Endothelial cell (in vitro differentiated cells): ENCODE results near the gene RBM33. TPM values are rescaled to one million over a fixed set of nuclear protein-coding genes. Genes with fewer than 3 reads are reported as not detected.

Experiments
- DNase-seq: peaks from one replicate; pipeline ENCODE4 v3.0.0; 2021; ENCODE audit warnings: low spot score
- H3K27ac Mint-ChIP-seq: one replicate; pipeline ENCODE4 v1.8.0; 2021; ENCODE audit warnings: mixed read lengths, inconsistent platforms; ENCODE audit not compliant: unreplicated experiment
- H3K27me3 Mint-ChIP-seq: one replicate; pipeline ENCODE4 v1.8.0; 2021; ENCODE audit warnings: mild to moderate bottlenecking, moderate library complexity, mixed read lengths, inconsistent platforms; ENCODE audit not compliant: unreplicated experiment
- H3K36me3 Mint-ChIP-seq: one replicate; pipeline ENCODE4 v1.8.0; 2021; ENCODE audit warnings: mild to moderate bottlenecking, low read depth, mixed read lengths, inconsistent platforms; ENCODE audit not compliant: unreplicated experiment
- H3K4me1 Mint-ChIP-seq: one replicate; pipeline ENCODE4 v1.8.0; 2021; ENCODE audit warnings: mild to moderate bottlenecking, mixed read lengths, inconsistent platforms; ENCODE audit not compliant: unreplicated experiment
- H3K4me3 Mint-ChIP-seq: one replicate; pipeline ENCODE4 v1.8.0; 2021; ENCODE audit warnings: mild to moderate bottlenecking, mixed read lengths, inconsistent platforms; ENCODE audit not compliant: unreplicated experiment
- H3K9me3 Mint-ChIP-seq: one replicate; pipeline ENCODE4 v1.8.0; 2021; ENCODE audit warnings: mixed read lengths, inconsistent platforms; ENCODE audit not compliant: unreplicated experiment
- CTCF ChIP-seq: fragments of 200-600 bp; sonication (generic); IDR thresholded peaks from one replicate; pipeline ENCODE4 v1.5.0; 2021; ENCODE audit warnings: antibody characterized with exemption; ENCODE audit not compliant: unreplicated experiment
- total RNA-seq: library from RNA; stranded (reverse); fragmentation: NEBNext Ultra II Directional; extraction: Animal tissue kit (Norgen Biotek cat#: 25700); gene quantifications from one replicate; pipeline ENCODE4 v1.2.1, GENCODE V29; 2021; ENCODE audit not compliant: unreplicated experiment

The RBM33 gene
- total RNA-seq, 1 donor from 2014 or later, result 65.3 TPM

GRCh38 chr7:155820246-155820645 is 175.8 kb downstream of the RBM33 start:
- Mint-ChIP-seq H3K9me3 (no peaks in the 10 kb centered on the region), H3K4me1 (peaks cover 10% of the 10 kb centered on the region), H3K27me3 (peaks cover 23% of the 10 kb centered on the region), H3K4me3 (no peak overlapping the region), H3K27ac (no peak overlapping the region), H3K36me3 (no peaks in the 10 kb centered on the region)
- no peak for DNase-seq
- no peak for TF ChIP-seq CTCF

- no peak for DNase-seq
- H3K27me3 Mint-ChIP-seq, result peaks cover 17% of the 10 kb centered on the region
- H3K4me3 Mint-ChIP-seq, result no peak overlapping the region
- peaks cover 10% of the 10 kb centered on the region for H3K4me1 Mint-ChIP-seq
- no peaks in the 10 kb centered on the region for H3K36me3 Mint-ChIP-seq
- no peaks in the 10 kb centered on the region for H3K9me3 Mint-ChIP-seq
- no peak overlapping the region for H3K27ac Mint-ChIP-seq
- no peak for TF ChIP-seq CTCF
These were observed 176.3 kb downstream of the RBM33 start for GRCh38 chr7:155820788-155821187.

- Mint-ChIP-seq H3K4me1 (peaks cover 17% of the 10 kb centered on the region), H3K4me3 (no peak overlapping the region), H3K9me3 (no peaks in the 10 kb centered on the region), H3K27ac (no peak overlapping the region), H3K27me3 (peaks cover 11% of the 10 kb centered on the region), H3K36me3 (no peaks in the 10 kb centered on the region)
- TF ChIP-seq CTCF, result no peak
- DNase-seq, result no peak
These were observed 177.4 kb downstream of the RBM33 start for GRCh38 chr7:155821851-155822250.

- Mint-ChIP-seq H3K27me3 (peaks cover 3% of the 10 kb centered on the region), H3K27ac (no peak overlapping the region), H3K36me3 (no peaks in the 10 kb centered on the region)
These were observed 179.9 kb downstream of the RBM33 start for GRCh38 chr7:155824227-155824886.

More at GRCh38 chr7:155824227-155824886, 179.9 kb downstream of the RBM33 start:
- no peak for TF ChIP-seq CTCF
- DNase-seq, result no peak
- Mint-ChIP-seq H3K4me3 (no peak overlapping the region), H3K4me1 (peaks cover 22% of the 10 kb centered on the region), H3K9me3 (no peaks in the 10 kb centered on the region)
